Spleen (tissue), 7 donors: ENCODE data around the gene PSMD2.

Experiments used
- POLR2A ChIP-seq, 3 donors: fragments of 450-650 bp; IDR thresholded peaks; one replicate each; pipeline ENCODE4 v1.5.1; 2017; ENCODE audit warnings: antibody characterized with exemption in 3 of 3, mild to moderate bottlenecking in 1 of 3
- TF ChIP-seq, protein P1 (sequence below), 11 experiments: fragments of 200-600 bp in 7 of 11; fragments of 450-650 bp in 4 of 11; sonication (generic) in 4 of 11; IDR thresholded peaks in 8 of 11; conservative IDR thresholded peaks in 3 of 11; 1 replicate in 7 of 11; 2 replicates in 4 of 11; pipeline versions ENCODE4 v1.4.0 to v1.8.0; 2016 to 2021; ENCODE audit warnings: antibody characterized with exemption in 11 of 11, inconsistent platforms in 4 of 11, mild to moderate bottlenecking in 1 of 11
- donor health status: DM: no; HTN: no; CAD: no; lungs with moderate emphysema.
- donor health status: DM: no; HTN: no; CAD: no.
- donor health status: DM: no; HTN: no; CAD: no.

DNA sequence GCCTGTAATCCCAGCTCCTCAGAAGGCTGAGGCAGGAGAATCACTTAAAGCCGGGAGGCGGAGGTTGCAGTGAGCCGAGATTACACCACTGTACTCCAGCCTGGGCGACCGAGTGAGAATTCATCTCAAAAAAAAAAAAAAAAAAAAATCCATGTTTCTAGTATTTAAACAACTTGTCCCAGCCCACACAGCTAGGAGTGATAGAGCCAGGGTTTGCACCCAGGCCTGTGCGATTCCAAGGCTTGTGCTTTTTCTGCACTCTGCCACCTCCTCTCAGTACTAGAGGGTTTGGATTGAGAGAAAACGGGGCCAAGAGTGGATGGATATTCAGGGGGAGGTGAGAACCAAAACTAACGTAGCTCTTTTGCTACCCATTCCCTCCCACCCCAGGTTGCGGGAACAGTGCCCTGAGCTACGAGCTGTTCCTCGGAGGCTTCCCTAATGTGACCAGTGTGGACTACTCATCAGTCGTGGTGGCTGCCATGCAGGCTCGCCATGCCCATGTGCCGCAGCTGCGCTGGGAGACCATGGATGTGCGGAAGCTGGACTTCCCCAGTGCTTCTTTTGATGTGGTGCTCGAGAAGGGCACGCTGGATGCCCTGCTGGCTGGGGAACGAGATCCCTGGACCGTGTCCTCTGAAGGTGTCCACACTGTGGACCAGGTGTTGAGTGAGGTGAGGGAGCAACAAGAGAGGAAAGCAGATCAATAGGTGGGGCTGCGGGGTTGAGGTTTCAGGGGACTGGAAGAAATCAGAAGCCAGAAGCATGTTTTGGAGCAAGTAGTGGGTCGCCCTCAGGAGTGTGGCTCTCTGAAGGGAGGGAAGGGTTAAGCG, 41.7 kb upstream of the PSMD2 start:
- TF ChIP-seq, protein P1, sequence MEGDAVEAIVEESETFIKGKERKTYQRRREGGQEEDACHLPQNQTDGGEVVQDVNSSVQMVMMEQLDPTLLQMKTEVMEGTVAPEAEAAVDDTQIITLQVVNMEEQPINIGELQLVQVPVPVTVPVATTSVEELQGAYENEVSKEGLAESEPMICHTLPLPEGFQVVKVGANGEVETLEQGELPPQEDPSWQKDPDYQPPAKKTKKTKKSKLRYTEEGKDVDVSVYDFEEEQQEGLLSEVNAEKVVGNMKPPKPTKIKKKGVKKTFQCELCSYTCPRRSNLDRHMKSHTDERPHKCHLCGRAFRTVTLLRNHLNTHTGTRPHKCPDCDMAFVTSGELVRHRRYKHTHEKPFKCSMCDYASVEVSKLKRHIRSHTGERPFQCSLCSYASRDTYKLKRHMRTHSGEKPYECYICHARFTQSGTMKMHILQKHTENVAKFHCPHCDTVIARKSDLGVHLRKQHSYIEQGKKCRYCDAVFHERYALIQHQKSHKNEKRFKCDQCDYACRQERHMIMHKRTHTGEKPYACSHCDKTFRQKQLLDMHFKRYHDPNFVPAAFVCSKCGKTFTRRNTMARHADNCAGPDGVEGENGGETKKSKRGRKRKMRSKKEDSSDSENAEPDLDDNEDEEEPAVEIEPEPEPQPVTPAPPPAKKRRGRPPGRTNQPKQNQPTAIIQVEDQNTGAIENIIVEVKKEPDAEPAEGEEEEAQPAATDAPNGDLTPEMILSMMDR (IDR thresholded peaks at IDR 0.05 in 8 of 11, conservative IDR thresholded peaks at IDR 0.05 in 3 of 11): no peak
- TF ChIP-seq POLR2A (IDR thresholded peaks at IDR 0.05): no peak
